K562 (cell line): Measurements from ENCODE around the gene NAA80. TPM values are rescaled to one million over a fixed set of nuclear protein-coding genes. Genes with fewer than 3 reads are reported as not detected.
A peak's percentile ranks its signal among the peaks of the same experiment; 100 is the strongest.

Experiments used
- DPF2 ChIP-seq: fragments of 450-650 bp; IDR thresholded peaks from 2 replicates; pipeline ENCODE4 v1.6.1; 2016
- E2F3 ChIP-seq: fragments of 250-450 bp; sonication (Bioruptor Pico); IDR thresholded peaks from 2 replicates; pipeline ENCODE4 v1.4.0; 2020; ENCODE audit warnings: mild to moderate bottlenecking
- ELF4 ChIP-seq: fragments of 450-650 bp; formaldehyde crosslinking; IDR thresholded peaks from 2 replicates; pipeline ENCODE4 v1.4.0; 2022; ENCODE audit warnings: missing genetic modification characterization
- HDAC1 ChIP-seq, 2 experiments: fragments of 450-650 bp; IDR thresholded peaks; 2 replicates each; pipeline ENCODE4 v1.6.1; 2016 to 2017; ENCODE audit warnings: inconsistent platforms in 1 of 2, mild to moderate bottlenecking in 1 of 2, moderate library complexity in 1 of 2
- HOXB6 ChIP-seq: fragments of 250-450 bp; sonication (Bioruptor Pico); IDR thresholded peaks from 2 replicates; pipeline ENCODE4 v1.5.1; 2022; ENCODE audit warnings: mild to moderate bottlenecking, borderline replicate concordance
- NEUROD1 ChIP-seq: fragments of 150-350 bp; IDR thresholded peaks from 2 replicates; pipeline ENCODE4 v1.6.1; 2014; ENCODE audit warnings: borderline replicate concordance, low read length, low read depth; ENCODE audit not compliant: partially characterized antibody
- NR0B1 ChIP-seq: fragments of 450-650 bp; IDR thresholded peaks from one replicate; pipeline ENCODE4 v1.6.1; 2018; ENCODE audit warnings: mild to moderate bottlenecking, moderate library complexity; ENCODE audit not compliant: partially characterized antibody
- NR3C1 ChIP-seq: sonication (generic); formaldehyde crosslinking; IDR thresholded peaks from 2 replicates; pipeline ENCODE4 v1.8.1; 2022; ENCODE audit warnings: missing genetic modification reagents
- SMAD3 ChIP-seq: fragments of 450-650 bp; formaldehyde crosslinking; conservative IDR thresholded peaks from 2 replicates; pipeline ENCODE4 v1.4.0; 2020; ENCODE audit warnings: mild to moderate bottlenecking
- SMARCC2 ChIP-seq: fragments of 450-650 bp; IDR thresholded peaks from 2 replicates; pipeline ENCODE4 v1.6.1; 2017; ENCODE audit warnings: antibody characterized with exemption, moderate library complexity, mild to moderate bottlenecking, low read depth
- TAL1 ChIP-seq: fragments of 450-650 bp; IDR thresholded peaks from 2 replicates; pipeline ENCODE4 v1.6.1; 2016; ENCODE audit warnings: mild to moderate bottlenecking
- TFE3 ChIP-seq: fragments of 450-650 bp; formaldehyde crosslinking; IDR thresholded peaks from 2 replicates; pipeline ENCODE4 v1.4.0; 2020; ENCODE audit warnings: mild to moderate bottlenecking, mixed read lengths
- TSHZ1 ChIP-seq: fragments of 250-450 bp; sonication (Bioruptor Pico); IDR thresholded peaks from 2 replicates; pipeline ENCODE4 v1.4.0; 2020; ENCODE audit warnings: mild to moderate bottlenecking, moderate library complexity
- UBTF ChIP-seq, 2 experiments: IDR thresholded peaks; 2 replicates each; pipeline ENCODE4 v1.6.1; 2012; ENCODE audit warnings: improper control_type of control experiment in 2 of 2, low read depth in 2 of 2, low read length in 2 of 2, borderline replicate concordance in 1 of 2
- YY1 ChIP-seq, 3 experiments: IDR thresholded peaks; 2 replicates each; pipeline ENCODE4 v1.6.1; 2011; ENCODE audit warnings: low read length in 2 of 3, mild to moderate bottlenecking in 2 of 3, moderate library complexity in 2 of 3, borderline replicate concordance in 1 of 3, control low read depth in 1 of 3, low read depth in 1 of 3; ENCODE audit not compliant: insufficient read depth in 3 of 3, insufficient replicate concordance in 2 of 3, control insufficient read depth in 1 of 3, insufficient read length in 1 of 3; ENCODE audit errors: extremely low read depth in 1 of 3
- ZBTB26 ChIP-seq: fragments of 450-650 bp; formaldehyde crosslinking; IDR thresholded peaks from 2 replicates; pipeline ENCODE4 v1.4.0; 2022; ENCODE audit warnings: missing genetic modification characterization
- ZNF184 ChIP-seq: sonication (generic); formaldehyde crosslinking; IDR thresholded peaks from 2 replicates; pipeline ENCODE4 v1.5.0; 2020; ENCODE audit warnings: missing genetic modification reagents
- ZNF354B ChIP-seq: fragments of 250-450 bp; sonication (Bioruptor Pico); IDR thresholded peaks from 2 replicates; pipeline ENCODE4 v1.4.0; 2020
- ZNF57 ChIP-seq: fragments of 450-650 bp; formaldehyde crosslinking; IDR thresholded peaks from 2 replicates; pipeline ENCODE4 v1.4.0; 2020; ENCODE audit warnings: mild to moderate bottlenecking, moderate library complexity
- polyA plus RNA-seq, 8 experiments: library from polyadenylated mRNA; depleted of rRNA in 4 of 8; stranded (reverse) in 5 of 8; unstranded in 3 of 8; fragments of >200 nt; fragmentation: Nextera tagmentation in 2 of 8; fragmentation: Illumina TruSeq in 1 of 8; extraction: Ambion mirVana in 2 of 8; extraction: Trizol in 1 of 8; gene quantifications; 2 replicates each; pipeline versions ENCODE4 v1.2.1 to v1.2.3, GENCODE V29; 2011 to 2014; ENCODE audit warnings: inconsistent platforms in 1 of 8, missing spikeins in 1 of 8
- total RNA-seq, 7 experiments: library from RNA; depleted of rRNA in 6 of 7; stranded (reverse); fragments of >200 nt in 6 of 7; fragmentation: Illumina TruSeq in 2 of 7; extraction: Trizol in 2 of 7; gene quantifications; 2 replicates each; pipeline versions ENCODE4 v1.2.1 to v1.2.3, GENCODE V29; 2011 to 2021; ENCODE audit warnings: low replicate concordance in 1 of 7

Gene NAA80
- total and polyA plus RNA-seq, 9 of the 15 experiments (the other 6 are each of a cell fraction or from before 2014, with no cell fraction given) = 0.82 to 24.0 (median 8.6) TPM

- no peak for TF ChIP-seq YY1 (IDR thresholded peaks at IDR 0.05; ENCODE audit: borderline replicate concordance in 1 of 3, control insufficient read depth in 1 of 3, extremely low read depth in 1 of 3, insufficient read depth in 3 of 3, insufficient read length in 1 of 3, insufficient replicate concordance in 2 of 3, low read depth in 1 of 3, low read length in 2 of 3)
- TF ChIP-seq NR3C1 = no peak
- no peak for TF ChIP-seq ZNF354B (CRISPR knock-in tag)
- peak in 1 of 2 experiments; percentile 73; a peak in 2 of 4 replicates for TF ChIP-seq HDAC1 (IDR thresholded peaks at IDR 0.05)
- peak; percentile 26; the same call in 1 of the 2 replicates for TF ChIP-seq TAL1
- no peak for TF ChIP-seq UBTF (IDR thresholded peaks at IDR 0.05; ENCODE audit: borderline replicate concordance in 1 of 2, low read depth in 2 of 2, low read length in 2 of 2)
- no peak for TF ChIP-seq TFE3 (CRISPR knock-in tag)
- TF ChIP-seq DPF2 = peak; percentile 39; the same call in 1 of the 2 replicates
- TF ChIP-seq TSHZ1 (CRISPR knock-in tag) = no peak
- TF ChIP-seq ZNF184 (CRISPR knock-in tag) = no peak
- TF ChIP-seq SMARCC2 = no peak
- no peak for TF ChIP-seq NEUROD1
- no peak for TF ChIP-seq ZNF57 (CRISPR knock-in tag)
- TF ChIP-seq NR0B1 = no peak
- TF ChIP-seq ZBTB26 = no peak
- no peak for TF ChIP-seq ELF4
- TF ChIP-seq HOXB6 (CRISPR knock-in tag) = no peak
- no peak for TF ChIP-seq E2F3 (CRISPR knock-in tag)
- TF ChIP-seq SMAD3 (CRISPR knock-in tag) = no peak
Measured at GRCh38 chr3:50251220-50251619, 48.0 kb downstream of the NAA80 start (continued).
